Neural cell (in vitro differentiated cells): ENCODE data around the gene DHTKD1. TPM values are rescaled to one million over a fixed set of nuclear protein-coding genes. Genes with fewer than 3 reads are reported as not detected.

Experiments used
- H2AFZ ChIP-seq: fragments of 200-600, 300-800 bp; sonication (generic), shearing (Covaris generic); 2 replicates; pipeline ENCODE4 v1.6.0; 2014; ENCODE audit warnings: low read depth, mild to moderate bottlenecking, antibody characterized with exemption, low read length, moderate library complexity
- H3F3A ChIP-seq: fragments of 200-600 bp; shearing (Covaris generic); 2 replicates; pipeline ENCODE4 v1.6.1; 2016; ENCODE audit warnings: mild to moderate bottlenecking, moderate library complexity, mixed read lengths, antibody characterized with exemption, low read length; ENCODE audit not compliant: insufficient read depth, poor library complexity, severe bottlenecking
- H3K27ac ChIP-seq: fragments of 200-600, 300-800 bp; sonication (generic), shearing (Covaris generic); 2 replicates; pipeline ENCODE4 v1.5.1; 2014; ENCODE audit warnings: mild to moderate bottlenecking, low read length, moderate library complexity
- H3K27me3 ChIP-seq: fragments of 300-800, 200-600 bp; sonication (generic), shearing (Covaris generic); 2 replicates; pipeline ENCODE4 v1.6.0; 2014; ENCODE audit warnings: mild to moderate bottlenecking, low read depth, low read length, moderate library complexity; ENCODE audit not compliant: insufficient read depth
- H3K36me3 ChIP-seq: fragments of 300-800, 200-600 bp; sonication (generic), shearing (Covaris generic); 2 replicates; pipeline ENCODE4 v1.5.1; 2014; ENCODE audit warnings: mild to moderate bottlenecking, antibody characterized with exemption, low read length, moderate library complexity; ENCODE audit not compliant: insufficient read depth
- H3K4me2 ChIP-seq: fragments of 300-800, 200-600 bp; sonication (generic), shearing (Covaris generic); 2 replicates; pipeline ENCODE4 v1.6.0; 2014; ENCODE audit warnings: mild to moderate bottlenecking, low read length
- H3K4me3 ChIP-seq: fragments of 300-800, 200-600 bp; sonication (generic), shearing (Covaris generic); 2 replicates; pipeline ENCODE4 v1.5.1; 2014; ENCODE audit warnings: mild to moderate bottlenecking, low read length, moderate library complexity
- H3K79me2 ChIP-seq: fragments of 200-600 bp; shearing (Covaris generic); replicated peaks from 2 replicates; pipeline ENCODE4 v1.6.0; 2014; ENCODE audit warnings: mild to moderate bottlenecking, low read length, moderate library complexity; ENCODE audit not compliant: insufficient read depth
- H3K9ac ChIP-seq: fragments of 300-800, 200-600 bp; sonication (generic), shearing (Covaris generic); 2 replicates; pipeline ENCODE4 v1.6.1; 2016; ENCODE audit warnings: mild to moderate bottlenecking, low read length, mixed read lengths
- H3K9me2 ChIP-seq: fragments of 200-600 bp; shearing (Covaris generic); 2 replicates; pipeline ENCODE4 v1.6.1; 2016; ENCODE audit warnings: mild to moderate bottlenecking, low read length, mixed read lengths; ENCODE audit not compliant: insufficient read depth
- H3K9me3 ChIP-seq: fragments of 200-600, 300-800 bp; sonication (generic), shearing (Covaris generic); 2 replicates; pipeline ENCODE4 v1.6.1; 2016; ENCODE audit warnings: mild to moderate bottlenecking, mixed run types, low read length, moderate library complexity, mixed read lengths
- H4K20me1 ChIP-seq: fragments of 200-600 bp; shearing (Covaris generic); 2 replicates; pipeline ENCODE4 v1.6.1; 2016; ENCODE audit warnings: mild to moderate bottlenecking, mixed run types; ENCODE audit not compliant: insufficient read depth
- EZH2 ChIP-seq: fragments of 200-600, 300-800 bp; shearing (Covaris generic), sonication (generic); IDR thresholded peaks from 2 replicates; pipeline ENCODE4 v1.6.1; 2014; ENCODE audit warnings: antibody characterized with exemption, low read length, borderline replicate concordance, mild to moderate bottlenecking; ENCODE audit not compliant: insufficient read depth, poor library complexity, severe bottlenecking
- MXI1 ChIP-seq: fragments of 450-650 bp; conservative IDR thresholded peaks from 2 replicates; pipeline ENCODE4 v1.6.1; 2014; ENCODE audit warnings: antibody characterized with exemption, mild to moderate bottlenecking; ENCODE audit not compliant: poor library complexity, severe bottlenecking
- POLR2AphosphoS5 ChIP-seq: IDR thresholded peaks from 2 replicates; pipeline ENCODE4 v1.6.1; 2012
- SMC3 ChIP-seq: fragments of 450-650 bp; conservative IDR thresholded peaks from 2 replicates; pipeline ENCODE4 v1.6.1; 2014; ENCODE audit warnings: antibody characterized with exemption, mild to moderate bottlenecking, moderate library complexity; ENCODE audit not compliant: poor library complexity
- TAF1 ChIP-seq: IDR thresholded peaks from 2 replicates; pipeline ENCODE4 v1.6.1; 2012; ENCODE audit warnings: low read depth
- polyA plus RNA-seq: library from polyadenylated mRNA; depleted of rRNA; stranded (reverse); fragments of >200 nt; gene quantifications from 2 replicates; pipeline ENCODE4 v1.2.3, GENCODE V29; 2014
- TF ChIP-seq, protein P1 (sequence below): fragments of 450-650 bp; IDR thresholded peaks from 2 replicates; pipeline ENCODE4 v1.5.1; 2014; ENCODE audit warnings: antibody characterized with exemption, mild to moderate bottlenecking, moderate library complexity; ENCODE audit not compliant: poor library complexity, severe bottlenecking
- TF ChIP-seq, protein P2 (sequence below): IDR thresholded peaks from 2 replicates; pipeline ENCODE4 v1.6.1; 2012; ENCODE audit warnings: borderline replicate concordance

The DHTKD1 gene
- polyA plus RNA-seq, 1 donor from 2014 or later: 24.0 TPM

DNA sequence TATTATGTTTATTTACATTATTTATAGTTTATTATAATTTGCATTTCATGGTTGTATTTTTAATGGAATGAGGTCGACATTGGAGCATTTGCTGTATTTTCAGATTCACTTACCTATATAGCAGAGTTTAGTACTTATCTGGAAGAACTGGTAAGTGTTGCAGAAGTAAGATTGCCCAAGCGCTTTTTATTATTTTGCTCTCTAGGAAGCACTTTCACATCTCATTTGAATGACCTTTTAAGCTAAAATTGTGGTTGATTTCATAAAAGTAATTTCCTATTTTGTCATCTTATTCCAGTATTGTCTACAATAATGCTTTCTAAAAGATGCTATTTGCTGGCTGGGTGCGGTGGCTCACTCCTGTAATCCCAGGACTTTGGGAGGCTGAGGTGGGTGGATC is 89.4 kb downstream of the DHTKD1 start:
- H3K36me3 ChIP-seq: peaks cover 7% of the 10 kb centered on the region
- H4K20me1 ChIP-seq: no peaks in the 10 kb centered on the region
- no peak overlapping the region for H3K9ac ChIP-seq
- no peaks in the 10 kb centered on the region for H3F3A ChIP-seq
- no peaks in the 10 kb centered on the region for H3K9me2 ChIP-seq
- no peak overlapping the region for H3K27ac ChIP-seq
- no peak overlapping the region for H3K4me3 ChIP-seq
- no peak overlapping the region for H3K4me2 ChIP-seq
- H3K27me3 ChIP-seq: no peaks in the 10 kb centered on the region
- no peak overlapping the region for H2AFZ ChIP-seq
- no peak for TF ChIP-seq EZH2
- TF ChIP-seq, protein P1, sequence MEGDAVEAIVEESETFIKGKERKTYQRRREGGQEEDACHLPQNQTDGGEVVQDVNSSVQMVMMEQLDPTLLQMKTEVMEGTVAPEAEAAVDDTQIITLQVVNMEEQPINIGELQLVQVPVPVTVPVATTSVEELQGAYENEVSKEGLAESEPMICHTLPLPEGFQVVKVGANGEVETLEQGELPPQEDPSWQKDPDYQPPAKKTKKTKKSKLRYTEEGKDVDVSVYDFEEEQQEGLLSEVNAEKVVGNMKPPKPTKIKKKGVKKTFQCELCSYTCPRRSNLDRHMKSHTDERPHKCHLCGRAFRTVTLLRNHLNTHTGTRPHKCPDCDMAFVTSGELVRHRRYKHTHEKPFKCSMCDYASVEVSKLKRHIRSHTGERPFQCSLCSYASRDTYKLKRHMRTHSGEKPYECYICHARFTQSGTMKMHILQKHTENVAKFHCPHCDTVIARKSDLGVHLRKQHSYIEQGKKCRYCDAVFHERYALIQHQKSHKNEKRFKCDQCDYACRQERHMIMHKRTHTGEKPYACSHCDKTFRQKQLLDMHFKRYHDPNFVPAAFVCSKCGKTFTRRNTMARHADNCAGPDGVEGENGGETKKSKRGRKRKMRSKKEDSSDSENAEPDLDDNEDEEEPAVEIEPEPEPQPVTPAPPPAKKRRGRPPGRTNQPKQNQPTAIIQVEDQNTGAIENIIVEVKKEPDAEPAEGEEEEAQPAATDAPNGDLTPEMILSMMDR: no peak
- TF ChIP-seq POLR2AphosphoS5: no peak
- no peaks in the 10 kb centered on the region for H3K9me3 ChIP-seq
- no peaks in the 10 kb centered on the region for H3K79me2 ChIP-seq

DNA sequence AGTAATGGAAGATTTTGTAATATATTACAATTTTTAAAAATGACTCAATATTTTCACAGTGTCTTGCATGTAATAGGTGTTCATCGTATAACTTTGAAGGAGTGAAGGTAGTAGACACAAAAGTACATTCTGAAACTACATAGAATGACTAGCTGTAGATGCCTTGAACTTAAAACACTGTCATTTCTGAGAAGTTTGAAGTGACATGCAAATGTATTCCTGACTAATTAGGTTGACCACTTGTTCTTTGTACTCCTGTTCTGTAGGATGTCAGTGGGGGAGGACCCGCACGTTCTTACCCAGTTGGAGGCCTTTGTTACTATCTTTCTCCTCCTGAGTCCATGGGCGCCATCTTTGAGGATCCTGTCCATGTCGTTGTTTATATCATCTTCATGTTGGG is 91.9 kb downstream of the DHTKD1 start:
- Histone ChIP-seq H3K9ac (no peak overlapping the region), H3K27me3 (no peaks in the 10 kb centered on the region), H3K9me3 (no peaks in the 10 kb centered on the region), H3K4me3 (no peak overlapping the region), H3K4me2 (no peak overlapping the region), H3K79me2 (no peaks in the 10 kb centered on the region), H4K20me1 (no peaks in the 10 kb centered on the region), H3K9me2 (no peaks in the 10 kb centered on the region), H3K27ac (no peak overlapping the region), H3F3A (no peaks in the 10 kb centered on the region), H2AFZ (no peak overlapping the region), H3K36me3 (peaks cover 13% of the 10 kb centered on the region)
- TF ChIP-seq MXI1: no peak
- TF ChIP-seq TAF1: no peak
- TF ChIP-seq, protein P2, sequence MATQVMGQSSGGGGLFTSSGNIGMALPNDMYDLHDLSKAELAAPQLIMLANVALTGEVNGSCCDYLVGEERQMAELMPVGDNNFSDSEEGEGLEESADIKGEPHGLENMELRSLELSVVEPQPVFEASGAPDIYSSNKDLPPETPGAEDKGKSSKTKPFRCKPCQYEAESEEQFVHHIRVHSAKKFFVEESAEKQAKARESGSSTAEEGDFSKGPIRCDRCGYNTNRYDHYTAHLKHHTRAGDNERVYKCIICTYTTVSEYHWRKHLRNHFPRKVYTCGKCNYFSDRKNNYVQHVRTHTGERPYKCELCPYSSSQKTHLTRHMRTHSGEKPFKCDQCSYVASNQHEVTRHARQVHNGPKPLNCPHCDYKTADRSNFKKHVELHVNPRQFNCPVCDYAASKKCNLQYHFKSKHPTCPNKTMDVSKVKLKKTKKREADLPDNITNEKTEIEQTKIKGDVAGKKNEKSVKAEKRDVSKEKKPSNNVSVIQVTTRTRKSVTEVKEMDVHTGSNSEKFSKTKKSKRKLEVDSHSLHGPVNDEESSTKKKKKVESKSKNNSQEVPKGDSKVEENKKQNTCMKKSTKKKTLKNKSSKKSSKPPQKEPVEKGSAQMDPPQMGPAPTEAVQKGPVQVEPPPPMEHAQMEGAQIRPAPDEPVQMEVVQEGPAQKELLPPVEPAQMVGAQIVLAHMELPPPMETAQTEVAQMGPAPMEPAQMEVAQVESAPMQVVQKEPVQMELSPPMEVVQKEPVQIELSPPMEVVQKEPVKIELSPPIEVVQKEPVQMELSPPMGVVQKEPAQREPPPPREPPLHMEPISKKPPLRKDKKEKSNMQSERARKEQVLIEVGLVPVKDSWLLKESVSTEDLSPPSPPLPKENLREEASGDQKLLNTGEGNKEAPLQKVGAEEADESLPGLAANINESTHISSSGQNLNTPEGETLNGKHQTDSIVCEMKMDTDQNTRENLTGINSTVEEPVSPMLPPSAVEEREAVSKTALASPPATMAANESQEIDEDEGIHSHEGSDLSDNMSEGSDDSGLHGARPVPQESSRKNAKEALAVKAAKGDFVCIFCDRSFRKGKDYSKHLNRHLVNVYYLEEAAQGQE: no peak
- no peak for TF ChIP-seq SMC3
- no peak for TF ChIP-seq POLR2AphosphoS5
- TF ChIP-seq, protein P1: no peak
